HCT116 (cell line): ENCODE data around the gene ZIC5. TPM values are rescaled to one million over a fixed set of nuclear protein-coding genes. Genes with fewer than 3 reads are reported as not detected.

ENCODE experiments used
- ATAC-seq: fragments of 200-7000 bp; cut with Tn5 transposase; 2 replicates; pipeline ENCODE4 v1.9.1; 2020; ENCODE audit warnings: mild to moderate bottlenecking, moderate library complexity
- BruUV-seq: library from RNA; stranded (reverse); fragments of 400-500 nt; replicated peaks from 2 replicates; lab custom pipeline; 2021; lab: Mats Ljungman, UMichigan
- CTCF ChIA-PET: fragments of 300-600 bp; sonication (Branson Sonifier 250); formaldehyde crosslinking; loops from one replicate; lab custom pipeline; 2021; ENCODE audit warnings: antibody characterized with exemption; lab: Charles Lee
- POLR2A ChIA-PET: fragments of 300-600, 350-600 bp; sonication (Branson Sonifier 250); formaldehyde crosslinking; loops from one replicate; lab custom pipeline; 2021; ENCODE audit warnings: antibody characterized with exemption; lab: Charles Lee
- RAD21 ChIA-PET, 2 experiments: fragments of 300-600 bp; sonication (Branson Sonifier 250); formaldehyde crosslinking; loops; one replicate each; lab custom pipeline; 2023; ENCODE audit warnings: low total read pairs in 2 of 2; ENCODE audit not compliant: uncharacterized antibody in 2 of 2, unreplicated experiment in 2 of 2, low non-redundant PET in 1 of 2; lab: Charles Lee
- DNase-seq: peaks from one replicate; pipeline ENCODE4 v3.0.0-alpha.2; 2010; ENCODE audit warnings: low read depth, low spot score
- H2AFZ ChIP-seq: fragments of 200-600 bp; shearing (Covaris generic), sonication (generic); 2 replicates; pipeline ENCODE4 v1.6.1; 2017; ENCODE audit warnings: low read depth, mixed run types, mixed read lengths, antibody characterized with exemption, low read length; ENCODE audit not compliant: poor library complexity, severe bottlenecking
- H3K27ac ChIP-seq: 2 replicates; pipeline ENCODE4 v1.5.1; 2012; ENCODE audit warnings: low read depth, low read length
- H3K27me3 ChIP-seq: fragments of 200-600 bp; sonication (generic); 2 replicates; pipeline ENCODE4 v1.6.1; 2016; ENCODE audit warnings: mixed run types, low read length, mixed read lengths; ENCODE audit not compliant: insufficient read depth
- H3K36me3 ChIP-seq, 2 experiments: fragments of 200-500 bp in 1 of 2; fragments of 200-600 bp in 1 of 2; sonication (Bioruptor generic) in 1 of 2; sonication (generic) in 1 of 2; 2 replicates each; pipeline versions ENCODE4 v1.5.1 to v1.6.1; 2014 to 2016; ENCODE audit warnings: low read length in 2 of 2, inconsistent platforms in 1 of 2, mixed read lengths in 1 of 2, mixed run types in 1 of 2; ENCODE audit not compliant: insufficient read depth in 2 of 2, control insufficient read depth in 1 of 2
- H3K4me1 ChIP-seq, 2 experiments: fragments of 200-600 bp in 1 of 2; sonication (generic) in 1 of 2; 2 replicates each; pipeline versions ENCODE4 v1.5.1 to v1.6.1; 2012 to 2017; ENCODE audit warnings: low read length in 2 of 2, inconsistent platforms in 1 of 2, mild to moderate bottlenecking in 1 of 2, mixed read lengths in 1 of 2, mixed run types in 1 of 2, moderate library complexity in 1 of 2; ENCODE audit not compliant: insufficient read depth in 2 of 2, control insufficient read depth in 1 of 2
- H3K4me2 ChIP-seq: fragments of 200-600 bp; sonication (generic); 2 replicates; pipeline ENCODE4 v1.6.1; 2017; ENCODE audit warnings: mixed run types, low read length, mixed read lengths
- H3K4me3 ChIP-seq, 2 experiments: fragments of 200-600 bp in 1 of 2; sonication (generic) in 1 of 2; replicated peaks in 1 of 2; 2 replicates each; pipeline ENCODE4 v1.5.1; 2011 to 2016; ENCODE audit warnings: low read length in 2 of 2, control low read depth in 1 of 2, low read depth in 1 of 2, mild to moderate bottlenecking in 1 of 2, mixed read lengths in 1 of 2, mixed run types in 1 of 2
- H3K79me2 ChIP-seq: fragments of 200-600 bp; sonication (generic); 2 replicates; pipeline ENCODE4 v1.6.1; 2017; ENCODE audit warnings: mild to moderate bottlenecking, mixed run types, low read length, moderate library complexity, mixed read lengths; ENCODE audit not compliant: insufficient read depth
- H3K9ac ChIP-seq: fragments of 200-600 bp; sonication (generic); 2 replicates; pipeline ENCODE4 v1.6.1; 2016; ENCODE audit warnings: low read length, mixed read lengths
- H3K9me2 ChIP-seq: fragments of 200-600 bp; sonication (generic), shearing (Covaris generic); 2 replicates; pipeline ENCODE4 v1.6.1; 2017; ENCODE audit warnings: mixed run types, mild to moderate bottlenecking, moderate library complexity; ENCODE audit not compliant: insufficient read depth
- H3K9me3 ChIP-seq, 2 experiments: fragments of 200-500 bp in 1 of 2; fragments of 200-600 bp in 1 of 2; sonication (Bioruptor generic) in 1 of 2; sonication (generic) in 1 of 2; 2 replicates each; pipeline ENCODE4 v1.6.1; 2014 to 2017; ENCODE audit warnings: low read length in 2 of 2, mixed read lengths in 2 of 2, inconsistent platforms in 1 of 2, low read depth in 1 of 2, mild to moderate bottlenecking in 1 of 2, mixed run types in 1 of 2, moderate library complexity in 1 of 2; ENCODE audit not compliant: control insufficient read depth in 1 of 2, insufficient read depth in 1 of 2
- H4K20me1 ChIP-seq: fragments of 200-600 bp; sonication (generic), shearing (Covaris generic); 2 replicates; pipeline ENCODE4 v1.6.1; 2017; ENCODE audit warnings: mixed run types, mild to moderate bottlenecking, moderate library complexity; ENCODE audit not compliant: insufficient read depth
- ATF3 ChIP-seq: IDR thresholded peaks from 2 replicates; pipeline ENCODE4 v1.6.1; 2012
- CBX3 ChIP-seq: IDR thresholded peaks from 2 replicates; pipeline ENCODE4 v1.6.1; 2012; ENCODE audit warnings: low read depth
- CEBPB ChIP-seq: IDR thresholded peaks from 2 replicates; pipeline ENCODE4 v1.6.1; 2012; ENCODE audit warnings: low read depth
- CTCF ChIP-seq, 3 experiments: fragments of 200-600 bp in 1 of 3; sonication (generic) in 1 of 3; IDR thresholded peaks in 2 of 3; conservative IDR thresholded peaks in 1 of 3; 2 replicates each; pipeline ENCODE4 v1.5.1; 2012 to 2017; ENCODE audit warnings: low read depth in 2 of 3, low read length in 2 of 3, antibody characterized with exemption in 1 of 3, borderline replicate concordance in 1 of 3, control low read depth in 1 of 3, mild to moderate bottlenecking in 1 of 3, mixed read lengths in 1 of 3, mixed run types in 1 of 3, moderate library complexity in 1 of 3; ENCODE audit not compliant: insufficient read depth in 1 of 3
- EGR1 ChIP-seq: IDR thresholded peaks from 2 replicates; pipeline ENCODE4 v1.6.1; 2012; ENCODE audit warnings: low read depth
- ELF1 ChIP-seq: IDR thresholded peaks from 2 replicates; pipeline ENCODE4 v1.6.1; 2012; ENCODE audit warnings: low read depth, borderline replicate concordance
- EZH2 ChIP-seq: fragments of 200-600 bp; sonication (generic); IDR thresholded peaks from 2 replicates; pipeline ENCODE4 v1.6.1; 2017; ENCODE audit warnings: antibody characterized with exemption, mixed run types
- FOSL1 ChIP-seq: IDR thresholded peaks from 2 replicates; pipeline ENCODE4 v1.6.1; 2012; ENCODE audit warnings: low read depth
- JUND ChIP-seq: IDR thresholded peaks from 2 replicates; pipeline ENCODE4 v1.6.1; 2012
- MAX ChIP-seq: IDR thresholded peaks from 2 replicates; pipeline ENCODE4 v1.6.1; 2012
- POLR2A ChIP-seq: IDR thresholded peaks from 2 replicates; pipeline ENCODE4 v1.7.0; 2011; ENCODE audit warnings: borderline replicate concordance; ENCODE audit not compliant: insufficient read depth, insufficient read length; ENCODE audit errors: extremely low read depth
- RAD21 ChIP-seq: IDR thresholded peaks from 2 replicates; pipeline ENCODE4 v1.6.1; 2012; ENCODE audit warnings: low read depth, mild to moderate bottlenecking
- SP1 ChIP-seq: IDR thresholded peaks from 2 replicates; pipeline ENCODE4 v1.6.1; 2012; ENCODE audit warnings: low read depth
- SRF ChIP-seq: IDR thresholded peaks from 2 replicates; pipeline ENCODE4 v1.6.1; 2012; ENCODE audit warnings: low read depth
- TCF7L2 ChIP-seq: IDR thresholded peaks from 2 replicates; pipeline ENCODE4 v1.7.0; 2011; ENCODE audit warnings: borderline replicate concordance, inconsistent platforms; ENCODE audit not compliant: insufficient read depth, insufficient read length; ENCODE audit errors: extremely low read depth
- YY1 ChIP-seq: IDR thresholded peaks from 2 replicates; pipeline ENCODE4 v1.6.1; 2011; ENCODE audit warnings: low read length, low read depth, moderate library complexity, mild to moderate bottlenecking; ENCODE audit not compliant: insufficient replicate concordance; ENCODE audit errors: extremely low read depth
- ZFX ChIP-seq: fragments of 450-650 bp; IDR thresholded peaks from 2 replicates; pipeline ENCODE4 v1.6.1; 2017
- intact Hi-C: fragments of 100-400 bp; cut with micrococcal nuclease; formaldehyde crosslinking; loops from 2 replicates; pipeline ENCODE4 v1.10.0; 2022
- total RNA-seq: library from RNA; stranded (reverse); gene quantifications from one replicate; pipeline ENCODE4 v1.2.1, GENCODE V29; 2021; ENCODE audit not compliant: unreplicated experiment

The ZIC5 gene
- total RNA-seq, 1 experiment from 2014 or later, result 10.3 TPM

- POLR2A ChIA-PET, result interaction anchor here (1.1 kb wide), 1 partner anchor 44 kb away, joined by 4 read pairs; no protein-coding TSS in a partner anchor
- H3K9me3 ChIP-seq, result no peaks in the 10 kb centered on the region
- no TSS peak for BruUV-seq
- peaks cover 0 to 13% of the 10 kb centered on the region in 2 experiments; a peak in 1 of 4 replicates for H3K4me1 ChIP-seq
- no peaks in the 10 kb centered on the region for H3K27me3 ChIP-seq
- peak; percentile 15 for DNase-seq
- peak overlapping the region; percentile 79 for H3K4me2 ChIP-seq
- no peaks in the 10 kb centered on the region for H3K9me2 ChIP-seq
- H3K4me3 ChIP-seq, result peak overlapping the region; percentile 42 to 53
- peak overlapping the region; percentile 42 for H3K9ac ChIP-seq
- H3K79me2 ChIP-seq, result no peaks in the 10 kb centered on the region
- no peaks in the 10 kb centered on the region for H4K20me1 ChIP-seq
- H2AFZ ChIP-seq, result peak overlapping the region; percentile 91
- RAD21 ChIA-PET, result no interaction called here
- intact Hi-C loops, result no loop called here
- no peaks in the 10 kb centered on the region for H3K36me3 ChIP-seq
- H3K27ac ChIP-seq, result no peak overlapping the region
- TF ChIP-seq CBX3 (0 out of 2 replicates have a peak, but pooled peaks have one; percentile 31), RAD21 (no peak), MAX (peak; percentile 78), SP1 (no peak), EGR1 (no peak), CEBPB (no peak), EZH2 (no peak), POLR2A (no peak)
- TF ChIP-seq, all 23 proteins: peak for 2
- ATAC-seq, result peak; percentile 74
- CTCF ChIA-PET, result interaction anchor here (0.5 to 1.0 kb wide), 4 partner anchors 10 to 309 kb away, joined by 3 read pairs; no protein-coding TSS in a partner anchor
Measured at GRCh38 chr13:99926014-99926731, 45.4 kb downstream of the ZIC5 start.

- DNase-seq, result no peak
- Histone ChIP-seq H3K9ac (no peak overlapping the region), H3K27me3 (no peaks in the 10 kb centered on the region), H3K4me2 (no peak overlapping the region), H3K4me1 (peaks cover 0 to 13% of the 10 kb centered on the region in 2 experiments; a peak in 1 of 4 replicates), H4K20me1 (no peaks in the 10 kb centered on the region), H3K36me3 (no peaks in the 10 kb centered on the region), H3K4me3 (no peak overlapping the region), H3K79me2 (no peaks in the 10 kb centered on the region), H3K27ac (no peak overlapping the region), H2AFZ (no peak overlapping the region), H3K9me3 (no peaks in the 10 kb centered on the region), H3K9me2 (no peaks in the 10 kb centered on the region)
- BruUV-seq, result no TSS peak
- ChIA-PET POLR2A (no interaction called here), CTCF (no interaction called here), RAD21 (no interaction called here)
- intact Hi-C loops, result no loop called here
- ATAC-seq, result no peak
- no peak for TF ChIP-seq EGR1
- no peak for TF ChIP-seq CBX3
- TF ChIP-seq MAX, result no peak
- TF ChIP-seq YY1, result no peak
- no peak for TF ChIP-seq TCF7L2
- no peak for TF ChIP-seq RAD21
- no peak for TF ChIP-seq ZFX
- TF ChIP-seq ELF1, result no peak
- no peak for TF ChIP-seq SRF
- TF ChIP-seq POLR2A, result no peak
- no peak for TF ChIP-seq JUND
- TF ChIP-seq FOSL1, result no peak
- TF ChIP-seq CTCF (IDR thresholded peaks at IDR 0.05 in 2 of 3, conservative IDR thresholded peaks at IDR 0.05 in 1 of 3; ENCODE audit: borderline replicate concordance in 1 of 3, insufficient read depth in 1 of 3, low read depth in 2 of 3, low read length in 2 of 3), result no peak
- no peak for TF ChIP-seq ATF3
Measured at GRCh38 chr13:99923877-99924582, 47.5 kb downstream of the ZIC5 start.
